H1 (cell line): ENCODE results near the gene MED16. TPM values are rescaled to one million over a fixed set of nuclear protein-coding genes. Genes with fewer than 3 reads are reported as not detected.

Source experiments
- CTCF ChIA-PET: fragments of 300-600 bp; sonication (Branson Sonifier 250); formaldehyde crosslinking; loops from one replicate; lab custom pipeline; 2021; ENCODE audit not compliant: partially characterized antibody; lab: Charles Lee
- POLR2A ChIA-PET: fragments of 300-600 bp; sonication (Branson Sonifier 250); formaldehyde crosslinking; loops from one replicate; lab custom pipeline; 2021; ENCODE audit warnings: inconsistent platforms; ENCODE audit not compliant: partially characterized antibody; lab: Charles Lee
- DNase-seq, 2 experiments: peaks; one replicate each; pipeline versions ENCODE4 v3.0.0 to v3.0.0-alpha.2; 2010 to 2022; ENCODE audit warnings: low spot score in 2 of 2, low read depth in 1 of 2, mixed read lengths in 1 of 2
- FAIRE-seq: peaks from 2 replicates; lab custom pipeline; 2011; peaks lifted over from hg19 to GRCh38; lab: Jason Lieb, UNC
- H2AFZ ChIP-seq: 2 replicates; pipeline ENCODE4 v1.8.1; 2012; ENCODE audit warnings: low read length, inconsistent platforms
- H2AK5ac ChIP-seq: 2 replicates; pipeline ENCODE4 v1.6.1; 2013; ENCODE audit warnings: low read depth, low read length
- H2BK120ac ChIP-seq: replicated peaks from 2 replicates; pipeline ENCODE3; 2013; ENCODE audit warnings: low read depth, low read length, inconsistent platforms
- H2BK12ac ChIP-seq: 2 replicates; pipeline ENCODE4 v1.6.1; 2013; ENCODE audit warnings: low read depth, low read length
- H2BK15ac ChIP-seq: 2 replicates; pipeline ENCODE4 v1.6.1; 2013; ENCODE audit warnings: low read length
- H2BK20ac ChIP-seq: 2 replicates; pipeline ENCODE4 v1.6.1; 2013; ENCODE audit warnings: low read length
- H2BK5ac ChIP-seq: 2 replicates; pipeline ENCODE4 v1.6.1; 2013; ENCODE audit warnings: low read depth, low read length
- H3K14ac ChIP-seq: 2 replicates; pipeline ENCODE4 v1.6.1; 2013; ENCODE audit warnings: inconsistent platforms; ENCODE audit not compliant: insufficient read length
- H3K18ac ChIP-seq: 2 replicates; pipeline ENCODE4 v1.6.1; 2013; ENCODE audit warnings: low read length; ENCODE audit errors: extremely low read depth
- H3K23ac ChIP-seq: 2 replicates; pipeline ENCODE4 v1.6.1; 2013; ENCODE audit warnings: inconsistent platforms; ENCODE audit not compliant: insufficient read length
- H3K23me2 ChIP-seq: 2 replicates; pipeline ENCODE4 v1.6.1; 2013; ENCODE audit warnings: low read depth, low read length
- H3K27ac ChIP-seq: 2 replicates; pipeline ENCODE4 v1.6.1; 2011; ENCODE audit warnings: low read depth, low read length, inconsistent platforms
- H3K27me3 ChIP-seq, 4 experiments: replicated peaks in 1 of 4; 1 replicate in 1 of 4; 2 replicates in 3 of 4; pipeline versions ENCODE4 v1.6.1 to v1.8.1; 2011 to 2013; ENCODE audit warnings: low read length in 3 of 4, mild to moderate bottlenecking in 3 of 4, inconsistent platforms in 2 of 4, mixed read lengths in 2 of 4, moderate library complexity in 1 of 4; ENCODE audit not compliant: control insufficient read depth in 3 of 4, insufficient read depth in 3 of 4; ENCODE audit errors: extremely low read depth in 1 of 4
- H3K36me3 ChIP-seq, 4 experiments: 2 replicates each; pipeline versions ENCODE4 v1.6.1 to v1.8.1; 2011 to 2013; ENCODE audit warnings: mild to moderate bottlenecking in 4 of 4, low read length in 3 of 4, moderate library complexity in 2 of 4, control low read depth in 1 of 4, inconsistent platforms in 1 of 4; ENCODE audit not compliant: insufficient read depth in 4 of 4, control insufficient read depth in 2 of 4
- H3K4ac ChIP-seq: replicated peaks from 2 replicates; pipeline ENCODE3; 2013; ENCODE audit warnings: low read length, low read depth, mixed read lengths, inconsistent platforms; ENCODE audit not compliant: insufficient read length
- H3K4me1 ChIP-seq, 4 experiments: replicated peaks in 1 of 4; 1 replicate in 1 of 4; 2 replicates in 3 of 4; pipeline versions ENCODE4 v1.6.1 to v1.8.1; 2011 to 2013; ENCODE audit warnings: low read length in 3 of 4, inconsistent platforms in 2 of 4, mixed read lengths in 1 of 4; ENCODE audit not compliant: insufficient read depth in 4 of 4, control insufficient read depth in 3 of 4
- H3K4me2 ChIP-seq, 2 experiments: 2 replicates each; pipeline versions ENCODE4 v1.6.1 to v1.8.1; 2011 to 2013; ENCODE audit warnings: low read depth in 2 of 2, low read length in 2 of 2, control low read depth in 1 of 2, inconsistent platforms in 1 of 2, mild to moderate bottlenecking in 1 of 2; ENCODE audit not compliant: insufficient read depth in 1 of 2
- H3K4me3 ChIP-seq, 4 experiments: fragments of 200-600, 300-600 bp in 1 of 4; sonication (generic), shearing (Covaris generic), sonication (Bioruptor Twin) in 1 of 4; 2 replicates each; pipeline versions ENCODE4 v1.5.1 to v1.8.1; 2011 to 2016; ENCODE audit warnings: low read length in 4 of 4, low read depth in 3 of 4, control low read depth in 2 of 4, inconsistent platforms in 2 of 4, mild to moderate bottlenecking in 2 of 4, mixed read lengths in 1 of 4, moderate library complexity in 1 of 4; ENCODE audit not compliant: insufficient read depth in 2 of 4; ENCODE audit errors: extremely low read depth in 1 of 4
- H3K56ac ChIP-seq: replicated peaks from 2 replicates; pipeline ENCODE3; 2013; ENCODE audit warnings: low read depth, mild to moderate bottlenecking, mixed read lengths, low read length, inconsistent platforms; ENCODE audit not compliant: insufficient read length
- H3K79me1 ChIP-seq: 2 replicates; pipeline ENCODE4 v1.6.1; 2013; ENCODE audit warnings: low read depth, low read length, control low read depth
- H3K79me2 ChIP-seq, 2 experiments: 2 replicates each; pipeline versions ENCODE4 v1.6.1 to v1.8.1; 2012 to 2013; ENCODE audit warnings: low read length in 2 of 2, mild to moderate bottlenecking in 2 of 2, inconsistent platforms in 1 of 2; ENCODE audit not compliant: insufficient read depth in 2 of 2, control insufficient read depth in 1 of 2
- H3K9ac ChIP-seq, 4 experiments: replicated peaks in 1 of 4; 1 replicate in 1 of 4; 2 replicates in 3 of 4; pipeline versions ENCODE4 v1.6.1 to v1.8.1; 2011 to 2013; ENCODE audit warnings: low read depth in 3 of 4, low read length in 3 of 4, control low read depth in 2 of 4, mild to moderate bottlenecking in 2 of 4, moderate library complexity in 2 of 4, inconsistent platforms in 1 of 4; ENCODE audit errors: extremely low read depth in 1 of 4
- H3K9me3 ChIP-seq, 2 experiments: 2 replicates each; pipeline versions ENCODE4 v1.6.1 to v1.8.1; 2012 to 2013; ENCODE audit warnings: mild to moderate bottlenecking in 2 of 2, moderate library complexity in 2 of 2, control low read depth in 1 of 2, inconsistent platforms in 1 of 2, low read depth in 1 of 2, low read length in 1 of 2, mixed read lengths in 1 of 2; ENCODE audit not compliant: insufficient read depth in 2 of 2
- H4K20me1 ChIP-seq, 2 experiments: replicated peaks in 1 of 2; 2 replicates each; pipeline versions ENCODE3 to v1.8.1; 2011 to 2013; ENCODE audit warnings: inconsistent platforms in 2 of 2, low read length in 2 of 2, mild to moderate bottlenecking in 1 of 2; ENCODE audit not compliant: insufficient read depth in 2 of 2, control insufficient read depth in 1 of 2
- H4K5ac ChIP-seq: 2 replicates; pipeline ENCODE4 v1.6.1; 2013; ENCODE audit warnings: low read length, low read depth, mixed read lengths, inconsistent platforms; ENCODE audit not compliant: insufficient read length
- H4K8ac ChIP-seq: 2 replicates; pipeline ENCODE4 v1.8.0; 2013; ENCODE audit warnings: mild to moderate bottlenecking, moderate library complexity, low read length, inconsistent platforms; ENCODE audit not compliant: insufficient read depth; ENCODE audit errors: extremely low read depth
- H4K91ac ChIP-seq: replicated peaks from 2 replicates; pipeline ENCODE3; 2013; ENCODE audit warnings: low read length, mixed read lengths, inconsistent platforms; ENCODE audit not compliant: insufficient read length
- CHD1 ChIP-seq: IDR thresholded peaks from 2 replicates; pipeline ENCODE4 v1.6.1; 2012; ENCODE audit warnings: low read depth, low read length, improper control_type of control experiment
- E2F6 ChIP-seq: IDR thresholded peaks from 2 replicates; pipeline ENCODE4 v1.6.1; 2012; ENCODE audit warnings: inconsistent platforms
- GABPA ChIP-seq: IDR thresholded peaks from 2 replicates; pipeline ENCODE4 v1.6.1; 2011; ENCODE audit warnings: mild to moderate bottlenecking, low read length, moderate library complexity, borderline replicate concordance; ENCODE audit not compliant: insufficient read depth
- JUN ChIP-seq: IDR thresholded peaks from 2 replicates; pipeline ENCODE4 v1.6.1; 2011; ENCODE audit warnings: low read depth, mild to moderate bottlenecking, improper control_type of control experiment, low read length
- PHF8 ChIP-seq: fragments of 200-600 bp; sonication (generic); conservative IDR thresholded peaks from 2 replicates; pipeline ENCODE4 v1.7.1; 2012; ENCODE audit warnings: low read depth, mild to moderate bottlenecking, inconsistent platforms, low read length, moderate library complexity
- POLR2AphosphoS5 ChIP-seq: IDR thresholded peaks from 2 replicates; pipeline ENCODE4 v1.6.1; 2011; ENCODE audit warnings: low read depth, low read length
- SIN3A ChIP-seq, 2 experiments: IDR thresholded peaks in 1 of 2; conservative IDR thresholded peaks in 1 of 2; 2 replicates each; pipeline ENCODE4 v1.6.1; 2011 to 2012; ENCODE audit warnings: low read length in 2 of 2, improper control_type of control experiment in 1 of 2, low read depth in 1 of 2, mild to moderate bottlenecking in 1 of 2
- SIRT6 ChIP-seq: IDR thresholded peaks from one replicate; pipeline ENCODE4 v1.7.1; 2012; ENCODE audit warnings: low read length, inconsistent platforms
- SRF ChIP-seq: IDR thresholded peaks from 2 replicates; pipeline ENCODE4 v1.6.1; 2011; ENCODE audit warnings: mild to moderate bottlenecking, low read depth, low read length, moderate library complexity
- SUZ12 ChIP-seq: fragments of 200-600 bp; sonication (generic); IDR thresholded peaks from 2 replicates; pipeline ENCODE4 v1.6.1; 2012; ENCODE audit warnings: mild to moderate bottlenecking, inconsistent platforms, low read length, moderate library complexity, mixed read lengths
- ZNF274 ChIP-seq: IDR thresholded peaks from 2 replicates; pipeline ENCODE4 v1.7.0; 2012; ENCODE audit warnings: low read length, borderline replicate concordance; ENCODE audit errors: extremely low read depth
- WGBS, 2 experiments: shearing (Covaris generic) in 1 of 2; methylation state at CpG; one replicate each; pipeline versions ENCODE4 v1.1.6 to v1.1.7; 2013 to 2015; ENCODE audit warnings: low lambda C conversion rate in 2 of 2, mixed read lengths in 2 of 2, inconsistent platforms in 1 of 2, low coverage in 1 of 2, missing lambda C conversion rate in 1 of 2; ENCODE audit not compliant: insufficient replicate concordance in 2 of 2, insufficient coverage in 1 of 2, insufficient read length in 1 of 2; ENCODE audit errors: extremely low coverage in 1 of 2, missing lambda C conversion rate in 1 of 2; 5-methylcytosine and 5-hydroxymethylcytosine counted together
- polyA plus RNA-seq, 7 experiments: library from polyadenylated mRNA; depleted of rRNA in 3 of 7; stranded (reverse) in 5 of 7; unstranded in 2 of 7; fragments of >200 nt in 5 of 7; fragments of 200-250 nt in 2 of 7; gene quantifications; 1 replicate in 5 of 7; 2 replicates in 1 of 7; 4 replicates in 1 of 7; pipeline versions ENCODE4 v1.2.1 to v1.2.3, GENCODE V29; 2011 to 2013; ENCODE audit warnings: missing spikeins in 2 of 7, mixed read lengths in 2 of 7
- total RNA-seq: library from RNA; stranded (reverse); fragmentation: NEBNext Ultra II Directional; extraction: Animal tissue kit (Norgen Biotek cat#: 25700); gene quantifications from 2 replicates; pipeline ENCODE4 v1.2.1, GENCODE V29; 2021
- TF ChIP-seq, protein P1 (sequence below): IDR thresholded peaks from 2 replicates; pipeline ENCODE4 v1.6.1; 2012; ENCODE audit warnings: low read length, inconsistent platforms

The MED16 gene
- total and polyA plus RNA-seq, 2 of the 8 experiments (the other 6 are each of a cell fraction or from before 2014, with no cell fraction given) = 51.0 to 67.2 TPM

DNA sequence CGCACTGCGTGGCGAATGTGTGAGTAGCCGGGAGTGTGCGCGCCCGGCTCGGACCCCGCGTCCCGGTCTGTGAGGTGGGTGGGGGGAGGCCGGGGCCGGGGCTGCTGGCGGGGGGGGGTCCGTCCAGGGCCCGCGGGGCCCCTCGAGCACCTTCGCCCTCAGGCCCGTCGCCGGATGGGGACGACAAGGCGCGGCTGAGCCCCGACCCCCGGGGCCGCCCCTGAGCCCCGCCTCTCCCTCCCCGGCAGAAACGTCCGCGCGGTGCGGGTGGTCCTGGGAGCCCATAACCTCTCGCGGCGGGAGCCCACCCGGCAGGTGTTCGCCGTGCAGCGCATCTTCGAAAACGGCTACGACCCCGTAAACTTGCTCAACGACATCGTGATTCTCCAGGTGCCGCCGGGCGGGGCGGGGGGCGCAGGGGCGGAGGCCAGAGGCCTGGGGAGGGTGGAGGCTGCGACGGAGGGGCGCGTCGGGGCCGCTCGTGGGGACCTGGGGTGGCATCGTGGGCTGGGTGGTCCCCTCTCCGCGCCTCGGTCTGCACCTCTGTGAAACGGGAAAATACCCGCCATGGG lies 39.9 kb downstream of the MED16 start:
- FAIRE-seq = no peak
- TF ChIP-seq SRF = no peak
- no peak for TF ChIP-seq PHF8
- TF ChIP-seq SIN3A (conservative IDR thresholded peaks at IDR 0.05 in 1 of 2, IDR thresholded peaks at IDR 0.05 in 1 of 2; ENCODE audit: low read depth in 1 of 2, low read length in 2 of 2) = no peak
- TF ChIP-seq, protein P1, sequence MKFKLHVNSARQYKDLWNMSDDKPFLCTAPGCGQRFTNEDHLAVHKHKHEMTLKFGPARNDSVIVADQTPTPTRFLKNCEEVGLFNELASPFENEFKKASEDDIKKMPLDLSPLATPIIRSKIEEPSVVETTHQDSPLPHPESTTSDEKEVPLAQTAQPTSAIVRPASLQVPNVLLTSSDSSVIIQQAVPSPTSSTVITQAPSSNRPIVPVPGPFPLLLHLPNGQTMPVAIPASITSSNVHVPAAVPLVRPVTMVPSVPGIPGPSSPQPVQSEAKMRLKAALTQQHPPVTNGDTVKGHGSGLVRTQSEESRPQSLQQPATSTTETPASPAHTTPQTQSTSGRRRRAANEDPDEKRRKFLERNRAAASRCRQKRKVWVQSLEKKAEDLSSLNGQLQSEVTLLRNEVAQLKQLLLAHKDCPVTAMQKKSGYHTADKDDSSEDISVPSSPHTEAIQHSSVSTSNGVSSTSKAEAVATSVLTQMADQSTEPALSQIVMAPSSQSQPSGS = no peak
- no peak for TF ChIP-seq ZNF274
- no peak for TF ChIP-seq SIRT6
- no peak for TF ChIP-seq GABPA
- no peak for TF ChIP-seq SUZ12
- no peak for TF ChIP-seq JUN
- no peak for TF ChIP-seq POLR2AphosphoS5
- TF ChIP-seq CHD1 = no peak
- no peak for TF ChIP-seq E2F6

More for the DNA sequence above, 39.9 kb downstream of the MED16 start:
- H3K4me1 ChIP-seq = no peaks in the 10 kb centered on the region
- H4K8ac ChIP-seq = no peak overlapping the region
- no peaks in the 10 kb centered on the region for H3K23me2 ChIP-seq
- no peaks in the 10 kb centered on the region for H4K20me1 ChIP-seq
- H4K91ac ChIP-seq = no peak overlapping the region
- H2BK120ac ChIP-seq = no peak overlapping the region
- H3K9ac ChIP-seq = no peak overlapping the region
- H2BK15ac ChIP-seq = no peak overlapping the region
- H3K18ac ChIP-seq = no peak overlapping the region
- H3K9me3 ChIP-seq = no peaks in the 10 kb centered on the region
- H3K56ac ChIP-seq = no peak overlapping the region
- no peak overlapping the region for H3K4me3 ChIP-seq
- no peak overlapping the region for H3K27ac ChIP-seq
- no peak overlapping the region for H2BK5ac ChIP-seq
- H3K14ac ChIP-seq = no peak overlapping the region
- no peak for DNase-seq
- H4K5ac ChIP-seq = no peak overlapping the region
- ChIA-PET POLR2A (no interaction called here), CTCF (no interaction called here)
- no peak overlapping the region for H2BK20ac ChIP-seq
- no peak overlapping the region for H3K23ac ChIP-seq
- 88% methylated on average over 10 of the region's 67 CpGs; no CpG with 5 or more reads in 1 of the 2 experiments for WGBS, 2 experiments
- no peak overlapping the region for H3K4ac ChIP-seq
- no peak overlapping the region for H3K4me2 ChIP-seq
- no peaks in the 10 kb centered on the region for H3K79me1 ChIP-seq
- no peaks in the 10 kb centered on the region; a peak in 1 of 7 replicates for H3K27me3 ChIP-seq
- no peak overlapping the region for H2BK12ac ChIP-seq
- no peaks in the 10 kb centered on the region for H3K79me2 ChIP-seq
- H3K36me3 ChIP-seq = no peaks in the 10 kb centered on the region
- no peak overlapping the region for H2AFZ ChIP-seq
- no peak overlapping the region for H2AK5ac ChIP-seq
